HG02678 (cell line): ENCODE data around the gene TRMT2A.

Experiments
- ATAC-seq: cut with Tn5 transposase; IDR thresholded peaks from one replicate; pipeline ENCODE4 v1.9.1; 2021; ENCODE audit warnings: mild to moderate bottlenecking, moderate library complexity; ENCODE audit not compliant: unreplicated experiment

TRMT2A gene

DNA sequence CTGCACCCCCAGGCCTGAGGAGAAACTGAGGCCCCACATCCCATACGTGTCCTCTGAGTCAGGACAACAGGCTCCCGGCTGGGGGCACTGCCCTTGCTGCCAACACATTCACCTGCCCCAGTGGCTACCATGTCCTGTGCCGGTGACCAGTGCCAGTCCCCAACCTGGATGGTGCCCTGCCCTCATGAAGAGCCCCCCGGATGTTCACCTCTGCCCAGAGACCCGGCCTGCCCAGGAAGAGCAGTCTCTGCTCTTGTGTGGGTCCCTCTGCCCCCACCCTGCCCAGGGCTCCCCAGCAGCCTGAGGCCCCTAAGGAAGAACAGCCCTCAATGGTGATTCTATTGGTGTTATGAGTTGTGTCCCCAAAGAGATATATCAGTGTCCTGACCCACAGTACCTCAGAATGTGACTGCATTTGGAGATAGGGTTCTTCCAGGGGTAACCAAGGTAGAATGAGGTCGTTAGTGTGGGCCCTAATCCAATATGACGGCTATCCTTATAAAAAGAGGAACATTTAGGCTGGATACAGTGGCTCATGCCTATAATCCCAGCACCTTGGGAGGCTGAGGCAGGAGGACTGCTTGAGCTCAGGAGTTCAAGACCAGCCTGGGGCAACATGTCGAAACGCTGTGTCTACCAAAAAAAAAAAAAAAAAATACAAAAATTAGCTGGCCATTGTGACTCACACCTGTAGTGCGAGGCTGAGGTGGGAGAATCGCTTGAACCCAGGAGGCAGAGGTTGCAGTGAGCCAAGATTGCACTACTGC is 50.2 kb downstream of the TRMT2A start:
- ATAC-seq, result no peak

DNA sequence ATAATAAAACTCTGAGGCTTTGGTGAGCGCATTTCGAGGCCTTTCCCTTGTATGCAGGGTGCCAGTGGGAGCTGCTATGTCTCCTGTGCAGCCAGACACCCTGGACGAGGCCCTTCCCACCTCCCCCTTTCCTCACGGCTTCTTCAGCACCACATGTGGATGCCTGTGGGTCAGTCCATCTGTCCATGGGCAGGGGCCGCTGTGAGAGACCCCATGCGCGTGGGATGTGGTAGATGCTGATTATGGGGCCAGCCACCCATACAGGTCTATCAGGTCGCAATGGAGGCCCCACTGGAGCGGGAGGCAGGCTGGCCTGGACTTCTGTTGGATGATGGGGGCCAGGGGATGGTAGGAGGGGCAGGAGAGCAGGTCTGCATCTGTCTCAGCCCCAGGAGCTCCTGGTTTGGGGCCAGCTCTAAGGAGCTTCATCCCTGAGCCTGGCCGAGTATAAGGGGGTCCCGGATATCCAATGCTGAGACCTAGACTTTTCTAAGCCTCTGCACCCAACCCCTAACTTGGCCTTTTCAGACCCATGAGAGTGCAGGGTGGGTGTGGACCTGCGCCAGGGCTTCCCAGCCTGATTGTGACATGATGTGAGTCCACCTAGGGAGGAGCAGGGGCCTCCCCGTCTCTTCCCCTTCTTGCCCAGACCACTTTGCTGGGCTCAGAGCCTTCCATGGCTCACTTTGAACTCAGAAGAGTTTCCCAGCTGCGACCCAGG is 51.0 kb downstream of the TRMT2A start:
- ATAC-seq, result no peak

DNA sequence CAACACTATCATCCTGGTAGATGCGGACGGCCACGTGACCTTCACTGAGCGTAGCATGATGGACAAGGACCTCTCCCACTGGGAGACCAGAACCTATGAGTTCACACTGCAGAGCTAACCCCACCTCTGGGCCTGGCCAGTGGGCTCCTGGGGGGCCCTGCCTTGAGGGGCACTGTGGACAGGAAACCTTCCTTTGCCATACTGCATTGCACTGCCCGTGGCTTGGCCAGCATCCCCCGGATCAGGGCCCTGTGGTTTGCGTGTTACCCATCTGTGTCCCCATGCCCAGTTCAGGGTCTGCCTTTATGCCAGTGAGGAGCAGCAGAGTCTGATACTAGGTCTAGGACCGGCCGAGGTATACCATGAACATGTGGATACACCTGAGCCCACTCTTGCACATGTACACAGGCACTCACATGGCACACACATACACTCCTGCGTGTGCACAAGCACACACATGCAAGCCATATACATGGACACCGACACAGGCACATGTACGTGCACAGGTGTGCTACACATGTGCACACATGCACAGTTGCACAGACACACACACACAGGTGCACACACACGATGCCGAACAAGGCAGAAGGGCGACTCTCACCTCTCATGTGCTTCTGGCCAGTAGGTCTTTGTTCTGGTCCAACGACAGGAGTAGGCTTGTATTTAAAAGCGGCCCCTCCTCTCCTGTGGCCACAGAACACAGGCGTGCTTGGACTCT is 52.3 kb downstream of the TRMT2A start:
- ATAC-seq, result no peak

DNA sequence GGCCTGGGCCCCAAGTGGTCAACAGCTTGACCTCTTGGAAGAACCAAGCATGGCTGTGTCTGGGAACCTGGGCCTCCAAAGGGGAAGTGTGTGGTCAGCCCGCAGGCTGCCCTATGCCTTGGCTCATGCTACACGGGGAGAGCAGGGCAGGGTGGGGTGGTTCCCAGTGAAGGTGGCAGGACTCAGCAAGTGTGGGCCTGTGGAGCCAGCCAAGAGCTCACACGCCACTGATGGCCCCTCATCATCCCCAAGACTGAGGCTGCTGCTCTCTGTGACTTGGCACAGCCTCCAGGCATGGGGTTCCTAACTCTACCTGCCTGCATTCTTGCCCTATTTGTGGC is 52.9 kb downstream of the TRMT2A start:
- ATAC-seq, result no peak

DNA sequence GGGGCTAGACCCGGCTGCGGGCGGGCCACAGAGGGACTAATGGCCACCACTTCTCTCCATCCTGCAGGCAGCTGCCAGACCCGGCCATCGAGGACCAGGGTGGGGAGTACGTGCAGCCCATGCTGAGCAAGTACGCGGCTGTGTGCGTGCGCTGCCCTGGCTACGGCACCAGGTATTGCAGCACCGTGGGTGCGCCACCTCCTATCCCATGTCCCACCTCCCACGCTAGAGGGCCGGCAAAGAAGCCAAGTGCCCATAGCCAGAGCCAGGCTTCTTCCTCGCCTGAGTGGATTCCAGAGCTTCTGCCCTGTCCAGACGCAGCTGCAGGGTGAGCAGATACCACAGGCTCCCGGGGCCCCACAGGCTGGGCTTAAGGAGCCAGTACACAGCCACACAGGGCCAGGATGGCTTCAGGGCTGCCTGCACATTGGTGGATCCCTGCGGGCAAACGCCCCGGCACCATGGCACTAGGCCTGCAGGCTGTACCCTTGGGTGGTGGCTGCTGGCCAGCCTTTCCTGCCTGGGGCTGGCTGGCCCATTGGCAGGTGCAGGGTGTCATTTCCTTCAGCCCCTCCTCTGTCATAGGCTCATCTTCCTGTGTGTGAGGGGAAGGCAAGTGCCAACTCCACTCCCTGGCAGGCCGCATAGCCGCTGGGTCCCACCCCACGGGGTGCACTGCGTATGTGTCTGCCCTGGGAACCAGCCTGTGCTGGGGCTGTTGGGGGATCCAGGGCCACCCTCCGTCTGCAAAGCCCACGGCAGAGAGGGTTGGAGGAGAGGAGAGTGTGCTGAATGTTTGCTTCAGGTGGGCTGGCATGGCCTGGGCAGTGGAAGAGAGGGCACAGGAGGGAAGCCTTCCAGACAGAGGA is 53.5 kb downstream of the TRMT2A start:
- no peak for ATAC-seq

DNA sequence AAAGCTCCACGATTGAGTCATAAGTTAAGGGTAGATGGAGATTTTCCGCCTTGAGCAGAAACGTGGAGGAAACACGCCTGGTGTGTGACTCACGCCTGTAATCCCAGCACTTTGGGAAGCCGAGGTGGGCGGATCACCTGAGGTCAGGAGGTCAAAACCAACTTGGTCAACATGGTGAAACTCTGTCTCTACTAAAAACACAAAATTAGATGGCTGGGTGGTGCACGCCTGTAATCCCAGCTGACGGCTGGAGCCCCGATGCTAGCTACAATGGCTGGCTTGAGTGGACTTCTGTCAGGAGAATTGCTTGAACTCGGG is 54.3 kb downstream of the TRMT2A start:
- no peak for ATAC-seq

DNA sequence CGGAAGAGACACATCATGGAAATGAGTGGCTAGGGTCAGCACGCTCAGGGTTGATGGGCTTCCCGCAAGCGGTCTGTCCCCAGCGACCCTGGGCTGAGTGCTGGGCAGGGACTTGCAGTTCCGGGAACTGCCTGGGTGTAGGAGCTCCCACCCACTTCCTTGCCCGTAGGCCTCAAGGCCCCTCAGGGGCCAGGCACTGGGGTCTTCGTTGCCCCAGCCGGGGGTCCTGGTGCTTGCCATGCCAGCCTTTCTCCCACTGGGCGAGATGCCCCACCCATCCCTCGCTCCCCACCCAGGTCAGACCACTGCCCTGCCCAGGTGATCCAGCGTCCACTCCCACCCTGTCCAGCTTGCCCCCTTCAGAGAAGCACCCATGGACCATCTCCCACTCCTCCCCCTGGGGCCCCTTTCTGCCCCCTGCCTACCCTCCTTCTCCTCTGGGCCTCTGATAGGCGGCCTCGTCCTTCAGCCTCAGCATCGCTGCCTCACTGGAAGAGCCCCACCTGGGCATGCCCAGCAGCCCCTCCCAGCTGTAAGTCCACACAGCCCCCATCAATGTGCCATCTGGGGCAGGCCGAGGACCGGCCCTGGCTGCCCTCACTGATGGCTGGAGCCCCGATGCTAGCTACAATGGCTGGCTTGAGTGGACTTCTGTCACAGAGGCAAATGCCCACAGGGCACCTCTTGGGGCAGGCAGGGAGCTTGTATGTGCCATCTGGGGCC is 54.8 kb downstream of the TRMT2A start:
- ATAC-seq, result no peak
